Measurements from ENCODE around the gene ACTL10.
"Not testable (repeated sequence)": the region's sequence is repeated elsewhere in the genome, so short reads cannot be mapped to it uniquely, and the experiment has no call there.

The ACTL10 gene

GRCh38 chr20:33666293-33667244 lies at the start of gene ACTL10:
TSS of gene ACTL10 (plus strand) at chr20:33666943. CDS start at chr20:33667498, 555 bp downstream.
- peak; percentile 71 to 77 for DNase-seq

GRCh38 chr20:33621717-33622400 lies 44.9 kb upstream of the ACTL10 start:
- DNase-seq, result no peak

GRCh38 chr20:33622705-33623365 lies 43.9 kb upstream of the ACTL10 start:
- no peak for DNase-seq

GRCh38 chr20:33624399-33624798 lies 42.3 kb upstream of the ACTL10 start:
- DNase-seq, result no peak

- no peak for DNase-seq
Measured at GRCh38 chr20:33626190-33626589, 40.6 kb upstream of the ACTL10 start.

GRCh38 chr20:33627577-33628216 lies 39.0 kb upstream of the ACTL10 start:
- DNase-seq, result no peak

- DNase-seq, result no peak
Measured at GRCh38 chr20:33629533-33629932, 37.2 kb upstream of the ACTL10 start.

- DNase-seq, result no peak
Measured at GRCh38 chr20:33629979-33630378, 36.8 kb upstream of the ACTL10 start.

GRCh38 chr20:33630507-33630906 lies 36.2 kb upstream of the ACTL10 start:
- no peak for DNase-seq

- DNase-seq, result not testable (repeated sequence)
Measured at GRCh38 chr20:33631910-33632309, 34.8 kb upstream of the ACTL10 start.

- DNase-seq, result no peak
Measured at GRCh38 chr20:33635341-33635740, 31.4 kb upstream of the ACTL10 start.

- DNase-seq, result no peak
Measured at GRCh38 chr20:33636776-33637175, 30.0 kb upstream of the ACTL10 start.

GRCh38 chr20:33640287-33640686 lies 26.5 kb upstream of the ACTL10 start:
- DNase-seq, result no peak

GRCh38 chr20:33644313-33645071 lies 22.3 kb upstream of the ACTL10 start:
- DNase-seq, result no peak

GRCh38 chr20:33645072-33645358 lies 21.7 kb upstream of the ACTL10 start:
- no peak for DNase-seq

GRCh38 chr20:33645396-33645795 lies 21.3 kb upstream of the ACTL10 start:
- DNase-seq, result no peak

GRCh38 chr20:33646191-33646590 lies 20.6 kb upstream of the ACTL10 start:
- DNase-seq, result no peak

- DNase-seq, result not testable (repeated sequence)
Measured at GRCh38 chr20:33646959-33647602, 19.7 kb upstream of the ACTL10 start.

- no peak for DNase-seq
Measured at GRCh38 chr20:33647603-33648395, 18.9 kb upstream of the ACTL10 start.

- DNase-seq, result no peak
Measured at GRCh38 chr20:33648396-33649004, 18.2 kb upstream of the ACTL10 start.
